Suprapubic skin (tissue), 4 donors: ENCODE results near the gene C16orf86. TPM values are rescaled to one million over a fixed set of nuclear protein-coding genes. Genes with fewer than 3 reads are reported as not detected.

ENCODE experiments used
- DNase-seq, 2 donors: peaks; one replicate each; pipeline ENCODE4 v3.0.0-alpha.2; 2019; ENCODE audit warnings: low spot score in 2 of 2
- H3K27ac ChIP-seq: fragments of 200-600 bp; sonication (generic); one replicate; pipeline ENCODE4 v1.5.1; 2019
- H3K27me3 ChIP-seq: fragments of 200-600 bp; sonication (generic); one replicate; pipeline ENCODE4 v1.5.1; 2019
- H3K36me3 ChIP-seq: fragments of 200-600 bp; sonication (generic); one replicate; pipeline ENCODE4 v1.5.1; 2019
- H3K4me1 ChIP-seq: fragments of 200-600 bp; sonication (generic); one replicate; pipeline ENCODE4 v1.5.1; 2019
- H3K4me3 ChIP-seq: fragments of 200-600 bp; sonication (generic); one replicate; pipeline ENCODE4 v1.5.1; 2019; ENCODE audit warnings: mild to moderate bottlenecking
- H3K9me3 ChIP-seq: fragments of 200-600 bp; sonication (generic); one replicate; pipeline ENCODE4 v1.5.1; 2019
- CTCF ChIP-seq, 2 donors: fragments of 200-600 bp in 1 of 2; fragments of 450-650 bp in 1 of 2; sonication (generic) in 1 of 2; IDR thresholded peaks; one replicate each; pipeline ENCODE4 v1.5.1; 2016 to 2019; ENCODE audit warnings: antibody characterized with exemption in 2 of 2, mild to moderate bottlenecking in 1 of 2, moderate library complexity in 1 of 2
- EP300 ChIP-seq: sonication (generic); formaldehyde crosslinking; IDR thresholded peaks from one replicate; pipeline ENCODE4 v1.6.1; 2017; ENCODE audit warnings: antibody characterized with exemption
- POLR2A ChIP-seq, 2 donors: fragments of 450-650 bp; IDR thresholded peaks; one replicate each; pipeline ENCODE4 v1.6.1; 2017; ENCODE audit warnings: antibody characterized with exemption in 2 of 2, mild to moderate bottlenecking in 2 of 2, moderate library complexity in 2 of 2
- POLR2AphosphoS5 ChIP-seq, 3 donors: sonication (generic); formaldehyde crosslinking; IDR thresholded peaks; one replicate each; pipeline ENCODE4 v1.6.1; 2017; ENCODE audit warnings: antibody characterized with exemption in 3 of 3
- WGBS: methylation state at CpG from one replicate; pipeline ENCODE4 v1.1.5; 2018; 5-methylcytosine and 5-hydroxymethylcytosine counted together
- total RNA-seq, 4 donors: library from RNA; depleted of rRNA; stranded (reverse); fragments of >200 nt; gene quantifications; one replicate each; pipeline ENCODE4 v1.1.0, GENCODE V29; 2016

C16orf86 gene
- total RNA-seq, 4 donors from 2014 or later, result 2.1 to 6.8 (median 3.6) TPM

DNA sequence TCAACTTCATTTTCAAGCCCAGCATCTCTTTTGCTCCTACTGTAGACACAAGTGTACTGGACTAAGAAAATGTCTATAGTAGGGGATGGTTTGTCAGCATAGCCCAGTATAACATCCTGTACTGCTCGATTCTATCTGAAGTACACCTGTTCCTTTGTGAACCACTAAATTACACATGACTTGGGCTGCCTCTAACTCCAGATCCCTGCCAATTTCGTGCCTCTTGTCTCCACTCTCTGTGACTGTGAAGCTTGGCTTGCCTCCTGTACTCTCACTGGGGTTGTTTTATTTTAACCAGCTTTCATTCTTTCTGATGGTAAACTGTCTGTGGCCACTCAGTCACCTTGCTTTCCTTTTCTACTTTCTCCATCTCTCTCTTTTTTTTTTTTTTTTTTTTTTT, 28.0 kb downstream of the C16orf86 start:
- WGBS, result 82% methylated on average over 2 of the region's 2 CpGs
- no peak for TF ChIP-seq EP300
- TF ChIP-seq POLR2A (IDR thresholded peaks at IDR 0.05), result no peak
- no peak for TF ChIP-seq CTCF (IDR thresholded peaks at IDR 0.05)
- TF ChIP-seq POLR2AphosphoS5 (IDR thresholded peaks at IDR 0.05), result no peak

GRCh38 chr16:67697422-67698185, 31.0 kb downstream of the C16orf86 start:
- TF ChIP-seq EP300, result no peak
- no peak for TF ChIP-seq POLR2A (IDR thresholded peaks at IDR 0.05)
- TF ChIP-seq POLR2AphosphoS5 (IDR thresholded peaks at IDR 0.05), result no peak
- TF ChIP-seq CTCF (IDR thresholded peaks at IDR 0.05), result no peak
- Histone ChIP-seq H3K4me1 (peaks cover 3% of the 10 kb centered on the region), H3K36me3 (no peaks in the 10 kb centered on the region), H3K4me3 (no peak overlapping the region), H3K27me3 (no peaks in the 10 kb centered on the region), H3K27ac (no peak overlapping the region), H3K9me3 (no peaks in the 10 kb centered on the region)
- WGBS, result 87% methylated on average over 4 of the region's 4 CpGs
- no peak for DNase-seq

More for the DNA sequence above, 28.0 kb downstream of the C16orf86 start:
- Histone ChIP-seq H3K27ac (no peak overlapping the region), H3K27me3 (no peaks in the 10 kb centered on the region), H3K4me1 (peaks cover 3% of the 10 kb centered on the region), H3K4me3 (no peak overlapping the region), H3K36me3 (no peaks in the 10 kb centered on the region), H3K9me3 (no peaks in the 10 kb centered on the region)
- no peak for DNase-seq

DNA sequence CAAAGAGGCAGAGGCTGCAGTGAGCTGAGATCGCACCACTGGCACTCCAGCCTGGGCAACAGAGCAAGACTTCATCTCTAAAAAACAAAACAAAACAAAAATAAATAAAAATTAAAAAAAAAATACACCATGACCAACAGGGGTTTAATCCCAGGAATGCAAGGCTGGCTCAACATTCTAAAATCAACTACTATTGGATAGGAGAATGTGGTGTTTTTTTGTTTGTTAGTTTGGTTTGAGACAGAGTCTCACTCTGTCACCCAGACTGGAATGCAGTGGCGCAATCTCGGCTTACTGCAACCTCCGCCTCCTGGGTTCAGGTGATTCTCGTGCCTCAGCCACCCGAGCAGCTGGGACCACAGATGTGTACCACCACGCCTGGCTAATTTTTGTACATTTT, 32.7 kb downstream of the C16orf86 start:
- peaks cover 3% of the 10 kb centered on the region for H3K4me1 ChIP-seq
- TF ChIP-seq CTCF (IDR thresholded peaks at IDR 0.05), result no peak
- TF ChIP-seq POLR2AphosphoS5 (IDR thresholded peaks at IDR 0.05), result no peak
- no peak for TF ChIP-seq POLR2A (IDR thresholded peaks at IDR 0.05)
- no peak for TF ChIP-seq EP300
- H3K27me3 ChIP-seq, result no peaks in the 10 kb centered on the region
- no peaks in the 10 kb centered on the region for H3K36me3 ChIP-seq
- H3K4me3 ChIP-seq, result no peak overlapping the region
- H3K9me3 ChIP-seq, result no peaks in the 10 kb centered on the region
- no peak for DNase-seq
- H3K27ac ChIP-seq, result no peak overlapping the region
- WGBS, result 93% methylated on average over 7 of the region's 7 CpGs

DNA sequence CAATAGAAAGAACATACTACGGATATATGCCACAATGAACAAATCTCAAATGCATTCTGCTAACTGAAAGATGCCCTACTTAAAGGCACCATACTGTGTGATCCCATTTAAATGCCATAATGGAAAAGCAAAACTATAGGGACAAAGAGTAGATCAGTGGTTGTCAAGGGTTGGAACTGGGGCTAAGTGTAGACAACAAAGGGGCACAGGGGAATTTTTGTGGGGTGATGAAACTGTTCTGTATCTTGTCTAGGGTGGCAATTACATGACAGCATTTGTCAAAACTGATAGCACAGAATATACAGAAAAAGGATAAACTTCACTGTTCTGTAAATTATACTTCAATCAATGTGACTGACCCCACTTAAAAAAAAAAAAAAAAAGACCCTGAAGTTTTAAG, 34.8 kb downstream of the C16orf86 start:
- peaks cover 3% of the 10 kb centered on the region for H3K4me1 ChIP-seq

More for the DNA sequence above, 34.8 kb downstream of the C16orf86 start:
- no peak for TF ChIP-seq EP300
- no peak for TF ChIP-seq POLR2A (IDR thresholded peaks at IDR 0.05)
- TF ChIP-seq POLR2AphosphoS5 (IDR thresholded peaks at IDR 0.05), result no peak
- TF ChIP-seq CTCF (IDR thresholded peaks at IDR 0.05), result no peak
- Histone ChIP-seq H3K27me3 (no peaks in the 10 kb centered on the region), H3K9me3 (no peaks in the 10 kb centered on the region), H3K36me3 (no peaks in the 10 kb centered on the region), H3K27ac (no peak overlapping the region), H3K4me3 (no peak overlapping the region)
- WGBS, result 92% methylated on average over 1 of the region's 1 CpG
- DNase-seq, result no peak
